GM18868 (cell line): ENCODE data around the gene DYSF.

Experiments
- ATAC-seq: cut with Tn5 transposase; IDR thresholded peaks from one replicate; pipeline ENCODE4 v1.9.1; 2021; ENCODE audit warnings: mild to moderate bottlenecking, moderate library complexity; ENCODE audit not compliant: unreplicated experiment

Gene DYSF

DNA sequence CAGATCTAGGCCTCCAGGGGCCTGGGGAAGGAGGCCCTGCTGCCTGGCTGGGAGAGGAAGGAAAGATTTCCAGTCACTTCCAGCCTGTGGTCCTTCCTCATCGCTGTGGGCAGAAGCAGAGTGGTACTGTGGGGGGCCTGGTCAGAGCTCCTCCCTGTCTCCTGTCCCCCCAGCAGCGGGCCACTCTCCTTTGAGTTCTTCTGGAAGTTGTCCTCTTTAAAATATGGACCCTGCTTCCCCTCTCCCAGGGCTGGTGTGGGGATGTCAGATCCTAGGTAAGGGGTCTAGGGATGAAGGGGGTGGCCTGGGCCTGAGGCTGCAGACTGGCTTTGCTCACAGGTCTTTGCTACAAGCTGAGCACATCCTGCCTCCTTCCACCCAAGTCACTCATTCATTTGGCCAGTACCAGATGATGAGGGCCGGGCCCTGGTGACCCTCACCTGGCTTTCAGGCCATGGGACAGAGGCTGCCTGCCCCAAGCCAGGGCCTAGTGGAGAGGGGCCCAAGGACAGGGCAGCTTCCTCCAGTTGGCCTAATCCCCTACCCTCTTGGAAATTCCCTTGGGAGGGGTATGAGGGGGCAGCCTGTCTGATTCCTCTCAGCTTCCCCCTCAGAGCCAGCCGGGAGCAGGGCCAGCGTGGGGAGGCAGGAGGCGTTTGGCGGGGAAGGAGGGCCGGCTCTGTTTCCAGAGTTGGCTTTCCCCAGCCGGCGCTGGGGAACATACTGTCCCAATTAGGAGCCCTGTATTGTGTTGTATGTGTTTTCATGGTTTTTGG, 231.9 kb downstream of the DYSF start:
- no peak for ATAC-seq

DNA sequence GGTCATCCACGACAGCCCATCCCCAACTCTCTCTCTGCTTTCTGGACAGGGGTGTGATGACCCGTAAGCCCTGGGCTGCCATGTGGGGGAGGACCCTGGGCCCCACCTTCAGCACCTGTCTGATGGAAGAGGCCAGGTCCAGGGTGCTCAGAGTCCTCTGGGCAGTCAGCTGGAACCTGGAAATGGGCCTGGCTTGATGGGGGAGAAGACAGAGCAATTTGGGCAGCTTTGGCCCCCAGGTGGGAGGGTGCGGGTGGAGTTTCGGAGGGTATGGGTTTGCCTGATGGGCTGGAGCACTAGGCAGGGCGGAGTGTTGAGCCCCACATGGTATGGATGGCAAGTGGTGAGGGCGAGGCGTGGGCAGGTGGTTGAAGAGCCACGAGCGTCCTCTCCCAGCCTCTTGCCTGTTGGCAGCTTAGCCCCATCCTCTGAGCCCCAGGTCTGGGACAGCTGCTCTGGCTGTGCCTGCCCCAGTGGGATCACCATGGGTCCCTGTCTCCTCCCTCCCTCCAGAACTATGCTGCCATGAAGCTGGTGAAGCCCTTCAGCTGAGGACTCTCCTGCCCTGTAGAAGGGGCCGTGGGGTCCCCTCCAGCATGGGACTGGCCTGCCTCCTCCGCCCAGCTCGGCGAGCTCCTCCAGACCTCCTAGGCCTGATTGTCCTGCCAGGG, 232.7 kb downstream of the DYSF start:
- no peak for ATAC-seq

DNA sequence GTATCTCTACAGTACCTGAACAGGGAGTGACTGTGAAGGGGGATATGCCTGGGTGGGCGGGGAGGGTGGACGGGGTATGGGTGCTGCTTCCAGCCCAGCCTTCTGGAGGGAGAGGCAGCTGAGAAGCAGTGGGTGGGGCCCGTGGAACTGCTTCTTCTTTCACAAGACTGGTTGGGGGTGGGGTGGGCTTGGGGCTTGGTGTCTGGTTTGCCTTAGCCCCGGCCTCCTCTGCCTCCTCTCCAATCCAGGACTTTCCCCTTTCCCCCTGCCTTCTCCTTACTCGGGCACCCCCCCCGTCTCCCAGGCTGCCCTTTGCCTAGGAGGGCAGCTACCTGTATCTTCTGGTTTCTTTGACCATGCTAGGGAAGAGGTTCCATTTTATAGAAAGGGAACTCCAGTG, 233.4 kb downstream of the DYSF start:
- no peak for ATAC-seq

DNA sequence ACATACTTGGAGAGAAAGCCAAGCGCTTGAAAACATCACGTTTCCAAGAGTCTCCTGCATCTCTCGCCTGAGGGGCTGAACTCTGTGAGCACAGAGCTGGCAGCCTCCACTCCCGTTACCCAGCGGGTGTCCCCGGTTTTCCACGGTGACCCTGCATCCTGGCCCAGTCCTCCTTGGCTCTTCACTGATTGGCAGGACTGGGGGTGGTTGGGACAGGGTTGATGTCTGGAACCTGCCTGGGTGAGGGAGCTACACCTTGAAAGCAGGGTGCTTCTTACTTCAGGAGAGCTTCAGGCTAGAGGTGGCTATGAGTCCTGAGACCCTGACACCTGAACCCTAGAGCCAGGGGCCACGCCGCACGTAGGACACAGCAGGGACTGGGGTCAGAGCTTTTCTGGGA, 234.1 kb downstream of the DYSF start:
- ATAC-seq: no peak

DNA sequence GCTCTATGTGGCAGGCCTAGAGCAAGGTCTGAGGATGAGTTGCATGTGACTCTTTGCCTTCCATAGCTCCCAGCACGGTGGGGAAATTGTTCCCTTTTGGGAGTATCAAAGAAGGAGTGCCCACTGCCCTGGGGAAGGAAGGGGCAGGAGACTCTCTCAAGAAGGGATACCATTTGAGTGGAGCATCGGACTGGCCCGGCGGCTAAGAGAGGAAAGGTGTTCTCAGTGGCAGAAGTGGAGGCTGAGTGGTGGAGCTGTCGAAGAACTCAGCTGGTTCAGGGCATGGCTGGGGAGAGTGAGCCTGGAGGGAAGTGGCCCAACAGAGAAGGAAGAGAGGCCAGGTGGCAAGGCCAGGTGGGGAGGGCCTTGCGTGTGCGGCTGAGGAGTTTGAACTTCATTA, 235.2 kb downstream of the DYSF start:
- ATAC-seq: no peak

DNA sequence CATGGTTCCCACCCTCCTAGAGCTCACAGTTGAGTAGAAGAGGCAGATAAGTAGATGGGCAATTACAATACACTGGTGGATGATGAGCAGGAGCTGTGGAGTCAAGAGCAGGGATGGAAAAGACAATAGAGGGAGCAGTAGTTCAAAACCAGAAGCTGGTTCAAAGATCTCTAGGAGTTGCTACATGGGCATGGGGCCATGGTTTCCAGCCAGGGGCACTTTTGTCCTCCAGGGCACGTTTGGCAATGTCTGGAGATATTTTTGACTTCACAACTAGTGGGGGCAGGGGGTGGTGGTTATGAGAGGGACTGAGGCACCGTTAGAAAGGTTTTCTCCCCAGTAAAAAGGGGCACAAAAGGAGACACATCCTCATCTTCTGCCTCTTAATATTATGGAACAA, 236.0 kb downstream of the DYSF start:
- no peak for ATAC-seq

DNA sequence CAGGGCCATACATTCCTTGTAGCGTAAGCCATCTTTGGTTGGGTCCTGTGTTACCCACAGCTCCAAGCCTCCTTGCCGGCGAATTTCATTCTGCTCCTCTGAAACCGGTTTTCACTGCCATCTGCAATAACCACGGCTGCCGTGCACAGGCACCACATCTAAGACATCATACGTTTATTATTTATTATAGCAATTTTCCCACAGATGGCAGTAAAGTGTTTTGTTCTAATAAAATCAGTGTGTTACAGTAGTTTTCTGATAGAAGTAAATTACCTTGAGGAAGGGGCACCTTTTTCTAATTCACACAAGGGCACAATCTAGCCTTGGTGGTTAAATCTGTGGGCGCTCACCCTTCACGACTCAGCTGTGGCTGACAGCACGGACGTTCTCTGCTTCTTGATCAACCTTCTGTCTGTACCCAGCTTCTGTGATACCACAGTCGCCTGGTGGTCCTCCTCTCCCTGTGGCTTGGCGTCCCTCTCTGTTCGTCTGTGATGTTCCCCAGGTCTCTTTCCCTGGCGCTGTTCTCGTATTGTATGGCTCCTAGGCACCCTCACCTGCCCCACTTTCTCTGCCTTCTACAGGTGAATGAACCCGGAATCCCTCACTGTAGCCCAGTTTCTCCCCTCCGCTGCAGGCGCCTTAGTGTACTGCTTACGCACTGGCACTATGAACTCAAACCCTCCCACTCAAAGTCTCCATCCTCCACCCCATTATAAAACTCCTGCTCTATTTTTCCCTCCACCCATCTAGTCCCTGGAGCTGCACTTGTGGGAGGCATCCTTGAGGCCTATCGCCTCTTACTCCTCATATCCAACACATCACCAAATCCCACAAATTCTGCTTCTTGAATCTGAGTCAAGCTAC, 236.8 kb downstream of the DYSF start:
- no peak for ATAC-seq

DNA sequence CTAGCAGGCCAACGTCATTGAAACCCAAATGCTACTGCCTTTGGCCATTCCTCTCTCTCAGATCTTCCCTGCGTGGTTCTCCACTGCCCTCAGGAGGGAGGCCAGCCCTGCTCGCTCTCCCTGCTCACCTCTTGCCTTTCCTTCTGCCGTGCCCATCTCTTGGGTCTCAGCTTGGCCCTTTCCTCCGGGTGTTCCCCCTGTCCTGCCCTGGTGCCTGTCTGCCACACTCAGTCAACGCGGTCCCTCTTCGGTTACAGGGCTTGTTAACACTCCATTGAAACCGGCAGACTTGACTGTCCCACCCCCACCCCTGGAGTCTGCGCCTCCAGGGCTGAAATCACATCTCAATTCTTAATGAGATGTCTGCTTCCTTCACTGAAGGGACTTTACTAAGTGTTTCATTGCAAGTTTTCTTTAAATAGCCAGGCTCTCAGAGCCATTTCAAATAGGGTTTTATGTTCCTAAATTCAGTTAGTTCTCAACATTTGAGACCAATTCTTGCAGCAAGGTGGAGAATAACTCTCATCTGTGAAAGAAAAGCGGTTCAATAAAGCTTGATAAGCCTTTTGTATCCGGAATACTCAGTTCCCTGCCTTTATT, 237.6 kb downstream of the DYSF start:
- no peak for ATAC-seq

DNA sequence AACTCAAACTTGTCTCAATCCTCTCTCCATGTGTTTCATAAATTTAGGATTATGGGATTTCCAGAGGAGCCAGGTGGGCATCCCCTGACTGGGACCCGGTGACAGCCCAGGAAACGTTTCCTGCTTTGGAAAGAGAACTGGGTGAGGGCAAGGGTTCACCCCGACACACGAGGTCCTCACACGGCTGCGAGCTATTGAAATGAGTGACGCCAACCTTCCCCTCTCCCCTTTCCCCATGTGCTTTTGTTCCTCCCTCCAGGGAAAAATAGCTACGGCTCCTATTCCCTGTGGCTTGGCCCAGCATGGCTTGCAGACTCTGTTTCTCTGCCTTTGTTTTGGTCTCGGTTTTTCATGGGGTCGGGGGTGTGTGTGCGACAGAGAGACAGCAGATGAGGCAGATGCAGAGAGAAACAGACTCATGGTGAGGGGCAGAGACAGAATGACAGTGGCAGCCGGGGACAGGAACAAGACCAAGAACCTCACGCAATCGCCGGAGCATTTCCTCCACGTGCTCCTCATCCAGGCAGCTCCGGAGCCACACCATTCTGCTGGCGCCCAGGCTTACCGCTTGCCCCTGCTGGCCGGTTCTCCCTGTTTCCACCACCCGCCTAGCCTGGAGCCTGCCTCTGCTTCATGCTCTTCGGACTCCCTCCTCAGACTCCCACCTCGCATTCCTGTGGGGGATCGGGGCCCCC, 238.5 kb downstream of the DYSF start:
- no peak for ATAC-seq

DNA sequence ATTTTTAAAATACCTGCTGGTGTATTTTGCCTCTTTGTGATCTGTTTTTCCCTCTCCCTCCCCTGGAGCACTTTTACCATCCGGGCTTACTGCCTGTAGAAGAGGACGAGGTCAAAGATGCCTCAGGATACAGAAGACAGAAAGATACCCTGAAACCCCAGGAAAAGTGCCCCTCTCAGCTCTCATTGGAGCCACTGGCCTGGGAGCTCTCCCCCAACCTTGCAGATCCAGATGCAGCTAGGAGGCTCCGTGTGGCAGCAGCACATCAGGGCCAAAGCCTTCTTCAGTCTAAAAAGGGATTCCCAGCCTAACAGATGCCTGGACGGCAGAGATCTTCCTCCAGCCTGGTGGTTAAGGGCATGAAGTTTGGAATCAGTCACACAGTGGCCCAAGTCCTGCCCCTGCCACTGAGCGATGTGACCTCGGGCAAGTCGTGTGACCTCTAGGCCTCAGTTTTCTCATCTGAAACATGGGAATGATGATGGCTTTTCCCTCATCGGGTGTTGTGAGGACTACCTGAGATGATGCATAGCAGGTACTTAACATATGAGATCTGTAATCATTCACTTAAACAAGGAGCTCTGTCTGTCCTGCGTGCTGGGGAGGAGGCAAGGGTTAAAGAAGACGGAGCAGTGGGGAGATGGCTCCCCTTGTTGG, 239.4 kb downstream of the DYSF start:
- no peak for ATAC-seq

DNA sequence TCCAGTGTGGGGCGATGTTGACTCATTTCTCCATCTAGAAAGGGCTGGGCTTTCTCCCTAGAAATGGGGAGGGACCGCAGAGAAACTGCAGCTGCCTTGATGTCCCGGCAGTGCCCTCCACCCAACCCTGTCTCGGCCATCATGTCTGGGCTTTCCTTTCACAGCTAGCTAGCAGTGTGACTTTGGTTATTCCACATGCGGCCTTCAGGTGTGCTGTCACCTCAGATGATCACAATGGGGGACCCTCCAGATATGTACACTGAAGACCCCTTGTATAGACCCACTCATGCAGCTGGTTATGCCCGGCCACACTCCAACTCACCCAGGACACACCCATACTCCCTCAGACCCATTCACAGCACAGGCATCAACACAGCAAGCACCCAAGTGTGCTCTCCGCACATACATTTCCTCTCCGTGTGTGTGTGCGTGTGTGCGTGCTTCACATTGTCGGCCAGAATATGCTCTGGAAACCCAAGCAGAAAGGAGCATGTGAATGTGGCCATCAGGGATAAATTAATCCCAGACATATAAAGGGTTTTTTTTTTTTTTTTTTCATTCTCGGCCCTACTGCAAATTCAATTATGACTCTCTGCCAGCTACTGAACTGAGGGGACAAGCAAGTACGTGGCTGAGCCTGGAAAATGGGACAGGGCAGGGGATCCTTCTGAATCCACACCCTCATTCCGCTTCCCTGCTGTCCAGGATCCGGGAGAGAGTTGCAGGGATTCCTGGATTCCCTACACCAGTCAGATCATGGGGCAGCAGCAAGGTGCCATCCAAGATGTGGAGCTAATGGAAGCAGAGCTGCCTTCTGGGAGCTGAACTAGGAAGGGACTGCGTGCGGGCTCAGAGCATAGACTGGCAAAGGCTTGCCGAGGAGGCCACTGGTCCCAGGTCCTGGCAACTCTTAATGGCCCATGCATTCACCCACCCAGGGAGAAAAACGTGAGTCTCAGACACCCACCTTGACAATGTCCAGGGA, 240.2 kb downstream of the DYSF start:
- no peak for ATAC-seq

DNA sequence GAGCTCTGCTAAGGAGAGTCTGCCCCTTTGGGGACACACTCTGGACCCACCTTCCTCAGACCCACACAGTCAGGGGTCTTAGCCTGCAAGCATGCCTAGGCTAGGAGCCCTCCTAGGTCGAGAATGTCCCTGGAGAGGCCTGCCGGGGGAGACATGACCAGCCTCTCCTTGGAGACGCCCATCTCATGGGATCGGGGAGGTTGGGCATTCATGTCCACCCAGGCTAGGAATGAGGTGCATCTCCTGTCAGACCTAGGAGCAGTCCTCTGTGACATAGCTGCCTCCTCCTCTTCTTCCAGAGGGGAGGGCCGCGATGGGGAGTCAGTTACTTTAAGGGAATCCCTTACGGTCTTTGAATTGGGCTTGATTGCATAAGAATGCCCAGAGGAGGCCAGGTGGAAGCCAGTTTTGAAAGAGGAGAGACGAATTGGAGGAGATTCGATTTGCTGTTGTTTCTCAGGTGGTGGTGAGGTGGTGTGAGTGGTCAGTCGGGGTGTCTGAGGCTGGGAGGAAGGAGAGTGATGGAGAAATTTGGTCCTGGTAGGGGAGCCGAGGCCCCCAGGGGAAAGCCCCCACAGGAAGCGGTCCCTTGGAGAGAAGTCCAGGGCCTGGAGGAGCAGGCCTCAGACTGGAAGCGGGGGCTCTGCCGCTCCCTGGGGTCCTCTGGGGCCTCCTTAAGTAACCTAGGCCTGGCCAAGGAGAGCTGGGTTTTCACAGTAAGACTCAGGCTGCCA, 241.3 kb downstream of the DYSF start:
- ATAC-seq: no peak

DNA sequence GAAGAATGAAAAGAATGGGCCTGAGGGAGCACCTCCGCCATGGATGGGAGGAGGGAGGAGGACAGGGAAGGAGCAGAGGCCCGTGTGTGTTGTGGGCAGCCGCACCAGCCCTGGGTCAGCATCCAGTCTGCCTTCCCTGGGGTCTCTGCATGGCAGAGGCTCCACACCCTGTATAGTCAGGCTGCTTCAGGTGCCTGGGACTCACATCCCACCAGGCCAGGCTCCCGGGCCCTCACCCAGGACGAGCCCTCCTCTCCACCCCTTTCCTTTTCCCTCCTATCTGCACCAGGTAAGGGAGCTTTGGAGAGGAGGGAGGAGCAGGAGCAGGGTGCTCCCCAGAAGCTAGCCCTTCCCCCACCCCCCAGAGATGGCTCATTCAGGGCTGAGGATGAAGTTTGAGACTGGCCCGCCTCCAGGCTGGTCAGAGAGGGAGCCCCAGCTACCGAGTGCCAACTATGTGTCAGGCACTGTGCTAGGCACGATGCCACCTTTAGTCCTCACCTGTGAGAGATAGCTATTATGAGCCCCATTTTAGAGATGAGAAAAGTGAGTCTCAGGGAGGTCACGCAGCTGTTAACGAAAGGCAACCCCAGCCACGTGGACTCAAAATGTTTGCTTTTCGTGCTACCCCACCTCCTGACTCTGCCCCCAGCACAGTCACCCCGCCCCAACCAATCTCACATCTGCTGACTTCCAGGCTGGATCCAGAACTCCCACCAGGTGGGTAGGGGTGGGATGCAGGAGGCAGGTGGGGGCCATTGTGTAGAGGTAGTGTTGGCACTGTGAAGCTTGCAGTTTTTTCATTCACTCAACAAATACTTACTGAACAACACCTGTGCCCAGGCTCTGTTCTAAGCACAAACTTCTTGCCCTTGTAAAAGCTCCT, 242.1 kb downstream of the DYSF start:
- no peak for ATAC-seq

DNA sequence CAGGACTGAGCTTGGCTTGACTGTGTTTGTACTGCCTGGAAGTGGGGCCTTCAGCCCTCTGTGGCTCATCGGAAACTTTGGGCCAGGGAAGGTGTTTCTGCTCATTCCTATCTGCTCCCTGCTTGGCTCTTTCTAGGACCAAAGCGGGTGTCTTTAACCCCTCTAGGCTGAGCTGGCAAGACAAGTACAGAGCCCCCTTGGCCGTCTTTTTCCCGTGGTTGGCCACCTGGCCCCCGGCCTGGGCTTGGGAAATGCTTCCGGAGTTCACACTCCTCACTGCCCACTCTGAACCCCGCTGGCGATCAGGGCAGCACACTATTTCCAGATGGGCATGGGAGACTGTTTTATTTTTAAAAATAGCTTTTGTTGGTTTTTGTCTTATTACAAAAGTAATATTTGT, 243.0 kb downstream of the DYSF start:
- ATAC-seq: no peak

DNA sequence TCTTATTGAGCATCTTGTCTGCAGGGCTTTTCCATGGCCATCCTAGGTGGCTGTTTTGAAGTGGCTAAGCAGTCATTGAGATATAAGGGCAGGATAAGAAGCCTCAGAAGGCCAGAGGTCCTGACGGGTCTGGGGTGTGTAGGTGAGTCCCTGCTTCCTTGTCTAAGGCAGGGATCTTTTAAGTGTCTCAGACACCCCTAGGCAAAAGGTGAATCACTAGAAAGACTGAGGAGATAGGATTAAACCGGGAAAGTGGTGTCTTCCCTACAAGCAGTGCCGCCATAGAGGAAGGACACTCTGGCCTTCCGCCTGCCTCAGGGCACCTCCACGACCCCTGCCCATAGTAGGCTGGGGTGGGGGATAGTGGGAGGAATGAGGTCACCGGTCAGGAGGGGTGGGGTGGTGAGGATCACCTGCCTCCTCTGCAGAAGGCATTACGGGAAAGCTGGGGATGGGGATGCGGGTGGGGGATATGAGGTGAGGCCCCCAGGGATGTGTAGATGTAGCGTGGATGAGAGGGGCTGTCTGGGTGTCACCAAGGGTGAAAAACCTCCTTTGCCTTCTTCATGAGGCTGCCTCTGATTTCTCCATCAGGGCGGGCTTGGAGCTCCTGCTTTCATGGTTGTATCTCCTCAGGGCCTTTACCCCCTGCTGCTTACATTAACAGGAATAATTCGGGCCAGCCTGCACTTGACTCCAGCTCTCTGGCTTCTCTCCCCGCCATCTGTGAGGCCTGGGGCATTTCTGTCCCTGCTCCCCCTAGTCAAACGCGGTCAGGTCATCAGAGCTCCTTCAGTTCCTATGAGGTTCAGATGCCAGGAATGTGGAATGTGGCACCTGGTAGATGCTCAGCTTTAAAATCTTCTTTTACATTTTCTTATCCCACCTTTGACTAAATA, 244.0 kb downstream of the DYSF start:
- no peak for ATAC-seq

DNA sequence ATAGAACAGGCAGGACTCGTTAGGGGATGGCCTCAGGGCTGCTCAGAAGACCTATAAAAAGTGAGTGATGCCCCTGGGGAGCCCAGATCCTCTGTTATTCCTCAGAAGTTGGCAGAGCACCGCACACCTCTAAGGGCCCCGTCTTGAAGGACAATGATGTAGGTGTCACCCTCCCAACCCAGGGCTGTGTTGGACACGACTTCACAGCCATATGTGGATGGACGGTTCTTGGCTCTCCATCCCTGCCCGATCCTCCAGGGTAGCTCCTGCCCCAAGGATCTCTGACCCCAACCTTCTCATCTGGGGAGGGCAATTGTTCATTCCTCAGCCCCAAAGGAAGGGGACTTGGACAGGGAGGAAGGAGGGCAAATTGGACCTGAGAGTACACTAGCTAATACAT, 246.1 kb downstream of the DYSF start:
- no peak for ATAC-seq
